IMR-90 (cell line): ENCODE data around the gene LIMK2. TPM values are rescaled to one million over a fixed set of nuclear protein-coding genes. Genes with fewer than 3 reads are reported as not detected.
A peak's percentile ranks its signal among the peaks of the same experiment; 100 is the strongest.

Experiments
- ATAC-seq: fragments of 200-7000 bp; cut with Tn5 transposase; 2 replicates; pipeline ENCODE4 v1.9.1; 2020; ENCODE audit warnings: low read depth, mild to moderate bottlenecking, moderate library complexity
- BruUV-seq: library from RNA; stranded (reverse); fragments of 400-500 nt; replicated peaks from 2 replicates; lab custom pipeline; 2021; lab: Mats Ljungman, UMichigan
- CTCF ChIA-PET: fragments of 300-600 bp; formaldehyde crosslinking; extraction: SDS; loops from one replicate; lab custom pipeline; 2021; ENCODE audit warnings: antibody characterized with exemption; lab: Yijun Ruan, JAX
- POLR2A ChIA-PET: fragments of 300-600 bp; sonication (Branson Sonifier 250); formaldehyde crosslinking; loops from one replicate; lab custom pipeline; 2022; ENCODE audit warnings: antibody characterized with exemption; ENCODE audit not compliant: unreplicated experiment; lab: Charles Lee
- DNase-seq: peaks from one replicate; pipeline ENCODE4 v3.0.0; 2013
- H2AFZ ChIP-seq: replicated peaks from 2 replicates; pipeline ENCODE3; 2013; ENCODE audit warnings: low read length, mild to moderate bottlenecking; ENCODE audit not compliant: poor library complexity
- H2AK5ac ChIP-seq: 2 replicates; pipeline ENCODE4 v1.6.1; 2013; ENCODE audit warnings: low read depth, low read length, inconsistent platforms
- H2AK9ac ChIP-seq: replicated peaks from 2 replicates; pipeline ENCODE3; 2013; ENCODE audit warnings: mild to moderate bottlenecking, low read depth, low read length, moderate library complexity; ENCODE audit not compliant: poor library complexity
- H2BK120ac ChIP-seq: 2 replicates; pipeline ENCODE4 v1.6.1; 2013; ENCODE audit warnings: low read depth, low read length, inconsistent platforms
- H2BK15ac ChIP-seq: 3 replicates; pipeline ENCODE4 v1.6.1; 2013; ENCODE audit warnings: low read depth, low read length, inconsistent platforms
- H2BK20ac ChIP-seq: 2 replicates; pipeline ENCODE4 v1.6.1; 2013; ENCODE audit warnings: low read depth, mild to moderate bottlenecking, inconsistent platforms, low read length, moderate library complexity
- H2BK5ac ChIP-seq: 2 replicates; pipeline ENCODE4 v1.6.1; 2013; ENCODE audit warnings: mild to moderate bottlenecking, low read depth, low read length, inconsistent platforms; ENCODE audit not compliant: poor library complexity, severe bottlenecking
- H3K14ac ChIP-seq: replicated peaks from 2 replicates; pipeline ENCODE4 v1.6.1; 2013; ENCODE audit warnings: low read depth, low read length, inconsistent platforms
- H3K18ac ChIP-seq: 2 replicates; pipeline ENCODE4 v1.6.1; 2013; ENCODE audit warnings: low read depth, low read length, control low read depth
- H3K23ac ChIP-seq: 2 replicates; pipeline ENCODE4 v1.6.1; 2013; ENCODE audit warnings: low read depth, low read length, inconsistent platforms
- H3K27ac ChIP-seq: 2 replicates; pipeline ENCODE4 v1.5.1; 2013; ENCODE audit warnings: mild to moderate bottlenecking, control low read depth, low read length; ENCODE audit not compliant: insufficient read depth
- H3K27me3 ChIP-seq: 2 replicates; pipeline ENCODE4 v1.6.1; 2013; ENCODE audit warnings: low read length; ENCODE audit not compliant: control insufficient read depth, insufficient read depth
- H3K36me3 ChIP-seq: 2 replicates; pipeline ENCODE4 v1.6.1; 2013; ENCODE audit warnings: low read length, mixed read lengths; ENCODE audit not compliant: control insufficient read depth, insufficient read depth
- H3K4ac ChIP-seq: 2 replicates; pipeline ENCODE4 v1.6.1; 2013; ENCODE audit warnings: low read depth, low read length, inconsistent platforms
- H3K4me1 ChIP-seq: 2 replicates; pipeline ENCODE4 v1.6.1; 2013; ENCODE audit warnings: low read length, mixed read lengths; ENCODE audit not compliant: control insufficient read depth, insufficient read depth
- H3K4me2 ChIP-seq: 2 replicates; pipeline ENCODE4 v1.6.1; 2013; ENCODE audit warnings: low read depth, mild to moderate bottlenecking, control low read depth, low read length, moderate library complexity
- H3K4me3 ChIP-seq: 2 replicates; pipeline ENCODE4 v1.5.1; 2013; ENCODE audit warnings: low read depth, mild to moderate bottlenecking, control low read depth, low read length, moderate library complexity; ENCODE audit not compliant: insufficient read depth
- H3K56ac ChIP-seq: 2 replicates; pipeline ENCODE4 v1.6.1; 2013; ENCODE audit warnings: low read length, inconsistent platforms; ENCODE audit not compliant: insufficient read depth; ENCODE audit errors: extremely low read depth
- H3K79me1 ChIP-seq, 2 experiments: 2 replicates each; pipeline ENCODE4 v1.6.1; 2013; ENCODE audit warnings: low read length in 2 of 2, inconsistent platforms in 1 of 2, low read depth in 1 of 2
- H3K9ac ChIP-seq: 2 replicates; pipeline ENCODE4 v1.6.1; 2013; ENCODE audit warnings: low read depth, low read length, control low read depth
- H3K9me1 ChIP-seq: 2 replicates; pipeline ENCODE4 v1.6.1; 2013; ENCODE audit warnings: low read length, inconsistent platforms; ENCODE audit not compliant: insufficient read depth
- H3K9me3 ChIP-seq: 2 replicates; pipeline ENCODE4 v1.6.1; 2013; ENCODE audit warnings: low read length; ENCODE audit not compliant: control insufficient read depth, insufficient read depth
- H4K20me1 ChIP-seq: 2 replicates; pipeline ENCODE4 v1.6.1; 2013; ENCODE audit warnings: low read length, inconsistent platforms; ENCODE audit not compliant: insufficient read depth
- H4K5ac ChIP-seq: 2 replicates; pipeline ENCODE4 v1.6.1; 2013; ENCODE audit warnings: mild to moderate bottlenecking, low read depth, low read length, control low read depth
- H4K8ac ChIP-seq, 2 experiments: 2 replicates each; pipeline ENCODE4 v1.6.1; 2013; ENCODE audit warnings: low read depth in 2 of 2, low read length in 2 of 2, control low read depth in 1 of 2, inconsistent platforms in 1 of 2
- H4K91ac ChIP-seq: 2 replicates; pipeline ENCODE4 v1.6.1; 2013; ENCODE audit warnings: low read depth, low read length, inconsistent platforms; ENCODE audit not compliant: insufficient read depth
- BHLHE40 ChIP-seq: fragments of 150-350 bp; IDR thresholded peaks from 2 replicates; pipeline ENCODE4 v1.6.1; 2016; ENCODE audit warnings: mild to moderate bottlenecking, low read depth, low read length
- CEBPB ChIP-seq: IDR thresholded peaks from 2 replicates; pipeline ENCODE4 v1.6.1; 2012; ENCODE audit warnings: low read depth, low read length, improper control_type of control experiment
- CHD1 ChIP-seq: IDR thresholded peaks from 2 replicates; pipeline ENCODE4 v1.6.1; 2012; ENCODE audit warnings: low read depth, low read length, improper control_type of control experiment
- FOS ChIP-seq: fragments of 150-350 bp; IDR thresholded peaks from 2 replicates; pipeline ENCODE4 v1.6.1; 2016; ENCODE audit warnings: low read depth, low read length
- MAFK ChIP-seq: IDR thresholded peaks from 2 replicates; pipeline ENCODE4 v1.6.1; 2012; ENCODE audit warnings: low read depth, low read length, improper control_type of control experiment
- MAZ ChIP-seq: IDR thresholded peaks from 2 replicates; pipeline ENCODE4 v1.6.1; 2012; ENCODE audit warnings: low read depth, mild to moderate bottlenecking, low read length, improper control_type of control experiment, moderate library complexity, borderline replicate concordance
- MXI1 ChIP-seq: IDR thresholded peaks from 2 replicates; pipeline ENCODE4 v1.6.1; 2012; ENCODE audit warnings: low read depth, mild to moderate bottlenecking, low read length, moderate library complexity, borderline replicate concordance
- RCOR1 ChIP-seq: IDR thresholded peaks from 2 replicates; pipeline ENCODE4 v1.6.1; 2012; ENCODE audit warnings: mild to moderate bottlenecking, low read length, improper control_type of control experiment; ENCODE audit not compliant: insufficient replicate concordance
- WGBS, 2 experiments: methylation state at CpG; one replicate each; pipeline versions ENCODE4 v1.1.5 to v1.1.7; 2013; ENCODE audit warnings: missing lambda C conversion rate in 2 of 2; ENCODE audit not compliant: insufficient read length in 1 of 2; ENCODE audit errors: extremely low coverage in 2 of 2; 5-methylcytosine and 5-hydroxymethylcytosine counted together
- dilution Hi-C: fragments of 300-500 bp; cut with HindIII; formaldehyde crosslinking; loops from one replicate; pipeline ENCODE4 v1.14.3; 2018; ENCODE audit warnings: low sequenced_read_pairs; ENCODE audit not compliant: unreplicated experiment
- in situ Hi-C: fragments of 300-500 bp; cut with MboI; formaldehyde crosslinking; loops from 3 replicates; pipeline ENCODE4 v1.14.3; 2019; ENCODE audit warnings: low sequenced_read_pairs, inconsistent platforms, mixed read lengths
- intact Hi-C: fragments of 100-400 bp; cut with micrococcal nuclease; formaldehyde crosslinking; loops from 2 replicates; pipeline ENCODE4 v1.10.0; 2022
- polyA plus RNA-seq, 3 experiments: library from polyadenylated mRNA; depleted of rRNA; stranded (reverse); fragments of >200 nt; gene quantifications; 2 replicates each; pipeline ENCODE4 v1.2.3, GENCODE V29; 2012; ENCODE audit warnings: low replicate concordance in 1 of 3
- total RNA-seq: library from RNA; depleted of rRNA; stranded (reverse); fragments of >200 nt; gene quantifications from 2 replicates; pipeline ENCODE4 v1.2.3, GENCODE V29; 2012

The LIMK2 gene
- total and polyA plus RNA-seq, 2 of the 4 experiments (the other 2 are of a cell fraction), result 14.5 to 31.9 TPM

GRCh38 chr22:31212783-31213629, 908 bp downstream of the LIMK2 start (continued):
- TF ChIP-seq MAZ (no peak), FOS (no peak), BHLHE40 (no peak)

- dilution Hi-C loops, result no loop called here
Measured at GRCh38 chr22:31215018-31215535, 3.0 kb downstream of the LIMK2 start.

More at GRCh38 chr22:31215018-31215535, 3.0 kb downstream of the LIMK2 start:
- no peak overlapping the region for H2BK120ac ChIP-seq
- no peaks in the 10 kb centered on the region for H3K27me3 ChIP-seq
- peaks cover 10% of the 10 kb centered on the region for H3K9me1 ChIP-seq
- BruUV-seq, result no TSS peak
- H3K9me3 ChIP-seq, result no peaks in the 10 kb centered on the region
- no peak overlapping the region for H2AK5ac ChIP-seq
- H2AK9ac ChIP-seq, result no peak overlapping the region
- no peak overlapping the region for H4K91ac ChIP-seq
- no peak overlapping the region for H3K4me3 ChIP-seq
- H3K9ac ChIP-seq, result no peak overlapping the region
- H3K4me1 ChIP-seq, result peaks cover 4% of the 10 kb centered on the region; the same call in 1 of the 2 replicates
- no peak for DNase-seq
- in situ Hi-C loops (no loop called here), intact Hi-C loops (no loop called here)
- H3K4me2 ChIP-seq, result no peak overlapping the region
- CTCF ChIA-PET, result no interaction called here
- no peak overlapping the region for H2BK20ac ChIP-seq
- no peak overlapping the region for H2BK5ac ChIP-seq
- H3K36me3 ChIP-seq, result no peaks in the 10 kb centered on the region
- no peak for ATAC-seq
- peaks cover 30 to 59% of the 10 kb centered on the region in 2 experiments for H3K79me1 ChIP-seq
- H3K4ac ChIP-seq, result no peak overlapping the region
- no peaks in the 10 kb centered on the region for H4K20me1 ChIP-seq
- no peak overlapping the region for H2AFZ ChIP-seq
- H3K56ac ChIP-seq, result no peak overlapping the region
- no CpG with 5 or more reads among the region's 6 CpGs for WGBS, 2 experiments
- no peak overlapping the region for H3K27ac ChIP-seq
- H3K23ac ChIP-seq, result peak overlapping the region; percentile 11; the same call in 1 of the 2 replicates
- H3K18ac ChIP-seq, result no peak overlapping the region
- no peak overlapping the region for H3K14ac ChIP-seq
- POLR2A ChIA-PET, result no interaction called here
- H4K8ac ChIP-seq, result no peak overlapping the region
- H2BK15ac ChIP-seq, result no peak overlapping the region
- H4K5ac ChIP-seq, result no peak overlapping the region
- TF ChIP-seq BHLHE40, result no peak
- no peak for TF ChIP-seq MAFK
- TF ChIP-seq RCOR1, result no peak
- no peak for TF ChIP-seq CHD1
- no peak for TF ChIP-seq CEBPB
- TF ChIP-seq MXI1, result no peak
